ENCODE measurements around the gene MCCC1.

- TF ChIP-seq, protein P1, sequence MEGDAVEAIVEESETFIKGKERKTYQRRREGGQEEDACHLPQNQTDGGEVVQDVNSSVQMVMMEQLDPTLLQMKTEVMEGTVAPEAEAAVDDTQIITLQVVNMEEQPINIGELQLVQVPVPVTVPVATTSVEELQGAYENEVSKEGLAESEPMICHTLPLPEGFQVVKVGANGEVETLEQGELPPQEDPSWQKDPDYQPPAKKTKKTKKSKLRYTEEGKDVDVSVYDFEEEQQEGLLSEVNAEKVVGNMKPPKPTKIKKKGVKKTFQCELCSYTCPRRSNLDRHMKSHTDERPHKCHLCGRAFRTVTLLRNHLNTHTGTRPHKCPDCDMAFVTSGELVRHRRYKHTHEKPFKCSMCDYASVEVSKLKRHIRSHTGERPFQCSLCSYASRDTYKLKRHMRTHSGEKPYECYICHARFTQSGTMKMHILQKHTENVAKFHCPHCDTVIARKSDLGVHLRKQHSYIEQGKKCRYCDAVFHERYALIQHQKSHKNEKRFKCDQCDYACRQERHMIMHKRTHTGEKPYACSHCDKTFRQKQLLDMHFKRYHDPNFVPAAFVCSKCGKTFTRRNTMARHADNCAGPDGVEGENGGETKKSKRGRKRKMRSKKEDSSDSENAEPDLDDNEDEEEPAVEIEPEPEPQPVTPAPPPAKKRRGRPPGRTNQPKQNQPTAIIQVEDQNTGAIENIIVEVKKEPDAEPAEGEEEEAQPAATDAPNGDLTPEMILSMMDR (IDR thresholded peaks at IDR 0.05), result no peak
- TF ChIP-seq POLR2A (IDR thresholded peaks at IDR 0.05), result no peak
Measured at GRCh38 chr3:183038221-183038620, 61.1 kb downstream of the MCCC1 start.

Measured in esophagus squamous epithelium (tissue), 4 donors.